T follicular helper cell (primary cell): ENCODE data around the gene OR8B4.
"Not testable (repeated sequence)": the region's sequence is repeated elsewhere in the genome, so short reads cannot be mapped to it uniquely, and the experiment has no call there.

Experiments
- DNase-seq: peaks from one replicate; pipeline ENCODE4 v3.0.0-alpha.2; 2020; ENCODE audit warnings: low read depth
- total RNA-seq, 2 experiments: gene quantifications; one replicate each; lab custom pipeline; 2026; lab: John Stamatoyannopoulos, UW

Gene OR8B4
- total RNA-seq: 0 reads per million in 2 experiments

- no peak for DNase-seq
Observed at GRCh38 chr11:124424384-124424921, at the start of gene OR8B4. OR8B4 (minus strand) TSS chr11:124424871; CDS start chr11:124424871, 0 bp downstream.

DNA sequence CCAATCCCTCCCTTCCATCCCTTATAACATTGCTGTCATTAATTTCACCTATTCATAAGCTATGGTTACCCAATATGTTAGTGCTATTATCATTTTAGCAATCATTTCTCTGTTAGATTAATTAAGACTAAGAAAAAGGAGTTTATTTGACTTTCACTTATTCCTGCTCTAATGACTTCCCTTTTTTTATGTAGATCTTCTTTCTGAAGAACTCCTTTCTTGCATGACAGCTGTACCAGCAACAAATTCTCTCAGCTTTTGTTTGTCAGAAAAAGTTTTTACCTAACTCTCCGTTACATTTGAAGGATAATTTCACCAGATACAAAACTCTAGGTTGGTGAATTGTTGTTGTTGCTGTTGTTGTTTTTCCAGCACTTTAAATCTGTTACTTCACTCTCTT lies 49.4 kb upstream of the OR8B4 start:
- DNase-seq: no peak

GRCh38 chr11:124473476-124473875 lies 48.8 kb upstream of the OR8B4 start:
- DNase-seq: no peak

GRCh38 chr11:124470561-124471227 lies 46.0 kb upstream of the OR8B4 start:
- DNase-seq: no peak

- DNase-seq: no peak
Observed at GRCh38 chr11:124467381-124467927, 42.8 kb upstream of the OR8B4 start.

GRCh38 chr11:124465368-124465767 lies 40.7 kb upstream of the OR8B4 start:
- DNase-seq: no peak

- DNase-seq: no peak
Observed at GRCh38 chr11:124463990-124464389, 39.3 kb upstream of the OR8B4 start.

DNA sequence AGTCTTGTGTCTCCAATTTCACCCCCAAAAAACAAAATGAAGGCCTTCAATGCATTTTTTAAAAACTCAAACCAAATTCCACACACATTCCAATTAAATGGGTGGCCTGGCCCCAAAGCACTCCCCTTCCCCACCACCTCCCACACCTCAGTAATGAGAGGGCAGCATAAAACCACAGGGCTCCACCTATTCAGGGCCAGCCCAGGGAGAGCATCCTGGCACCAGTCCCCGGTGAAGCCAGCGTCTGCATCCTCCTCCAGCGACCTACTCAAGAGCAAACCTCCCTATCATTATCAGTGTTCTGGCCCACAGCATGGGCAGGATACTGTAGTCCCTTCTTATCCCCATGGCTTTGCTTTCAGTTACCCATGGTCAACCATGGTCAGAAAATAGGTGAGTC lies 38.7 kb upstream of the OR8B4 start:
- no peak for DNase-seq

DNA sequence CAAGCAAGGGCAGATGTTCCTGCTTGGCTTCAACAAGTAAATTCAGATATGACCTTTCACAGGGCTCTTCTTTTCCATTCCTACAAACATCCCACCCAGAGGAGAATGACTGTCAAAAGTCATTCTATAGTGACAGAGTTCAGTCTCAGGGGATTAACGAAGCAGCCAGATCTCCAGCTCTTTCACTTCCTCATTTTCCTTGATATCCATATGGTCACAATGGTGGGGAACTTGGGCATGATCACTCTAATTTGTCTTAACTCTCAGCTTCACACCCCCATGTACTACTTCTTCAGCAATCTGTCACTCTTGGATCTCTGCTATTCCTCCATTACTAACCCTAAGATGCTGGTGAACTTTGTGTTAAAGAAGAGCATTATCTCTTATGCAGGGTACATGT lies 35.8 kb upstream of the OR8B4 start:
- DNase-seq: no peak

DNA sequence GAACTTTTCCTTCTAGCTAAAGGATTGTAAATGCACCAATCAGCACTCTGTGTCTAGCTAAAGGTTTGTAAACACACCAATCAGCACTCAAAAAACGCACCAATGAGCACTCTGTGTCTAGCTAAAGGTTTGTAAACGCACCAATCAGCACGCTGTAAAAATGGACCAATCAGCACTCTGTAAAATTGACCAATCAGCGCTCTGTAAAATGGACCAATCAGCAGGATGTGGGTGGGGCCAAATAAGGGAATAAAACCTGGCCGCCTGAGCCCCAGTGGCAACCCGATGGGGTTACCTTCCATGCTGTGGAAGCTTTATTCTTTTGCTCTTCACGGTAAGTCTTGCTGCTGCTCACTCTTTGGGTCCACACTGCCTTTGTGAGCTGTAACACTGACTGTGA lies 34.7 kb upstream of the OR8B4 start:
- not testable (repeated sequence) for DNase-seq

- no peak for DNase-seq
Observed at GRCh38 chr11:124454552-124454951, 29.9 kb upstream of the OR8B4 start.

DNA sequence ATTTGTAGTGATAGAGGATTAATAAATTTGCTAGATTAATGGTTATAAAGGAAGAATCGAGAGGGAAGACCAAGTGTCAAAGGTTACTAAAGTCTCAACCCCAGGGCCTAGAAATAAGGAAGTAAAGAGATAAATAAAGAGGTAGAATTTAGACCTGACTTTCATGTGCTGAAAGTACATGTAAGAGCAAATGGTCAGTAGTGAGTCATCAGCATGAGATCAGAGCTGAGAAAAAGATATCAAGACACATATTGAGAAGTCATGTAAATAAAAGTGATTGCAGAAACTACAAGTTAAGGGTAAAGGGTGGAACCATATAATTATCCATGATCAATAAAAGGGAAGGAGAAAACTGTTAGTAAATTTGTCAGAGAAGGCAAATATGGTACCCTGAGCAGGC lies 22.2 kb upstream of the OR8B4 start:
- DNase-seq: no peak

- no peak for DNase-seq
Observed at GRCh38 chr11:124445646-124446150, 21.0 kb upstream of the OR8B4 start, which contains the start of gene OR8B8. OR8B8 (minus strand) TSS chr11:124445696; CDS start chr11:124441085, 4,611 bp downstream.

- no peak for DNase-seq
Observed at GRCh38 chr11:124442847-124443246, 18.2 kb upstream of the OR8B4 start.

- DNase-seq: no peak
Observed at GRCh38 chr11:124442442-124442841, 17.8 kb upstream of the OR8B4 start.

DNA sequence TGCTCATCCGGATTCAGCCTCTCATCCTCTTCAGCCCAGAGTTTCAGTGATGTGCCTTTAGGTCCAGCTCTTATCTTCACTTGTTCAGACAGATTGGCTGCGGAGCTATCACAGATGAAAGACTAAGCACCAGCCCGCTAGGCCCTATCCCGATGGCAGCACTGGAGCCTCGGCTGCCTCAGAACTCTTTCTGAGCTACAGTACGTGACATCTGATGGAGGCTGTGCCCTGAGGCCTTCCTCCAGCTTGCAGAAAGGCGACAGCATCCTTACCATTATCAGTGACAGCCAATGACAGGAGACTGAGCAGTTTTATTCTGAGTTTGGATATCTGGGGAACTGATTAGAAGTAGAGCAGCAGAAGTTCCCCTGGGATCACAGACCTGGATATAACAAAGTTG lies 16.8 kb upstream of the OR8B4 start:
- DNase-seq: no peak

DNA sequence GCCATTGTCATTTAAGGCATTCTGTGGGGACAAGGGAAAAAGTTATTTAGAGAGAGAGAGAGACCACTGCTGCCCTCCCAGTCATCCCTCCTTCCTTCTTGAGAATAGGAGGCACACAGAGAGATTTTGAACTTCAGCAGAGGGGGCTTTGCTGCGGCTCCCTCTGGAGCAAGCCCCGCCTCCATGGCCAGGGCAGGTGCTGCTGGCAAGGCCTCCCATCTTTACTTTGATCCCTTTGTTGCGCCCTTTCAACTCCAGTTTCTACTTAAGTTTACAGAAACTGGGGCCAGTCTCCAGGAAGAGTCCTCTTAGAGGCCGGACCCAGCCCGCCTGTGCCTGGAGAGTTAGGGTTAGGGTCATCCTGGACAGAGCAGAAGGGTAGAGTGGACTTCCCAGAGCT lies 16.4 kb upstream of the OR8B4 start:
- DNase-seq: no peak

DNA sequence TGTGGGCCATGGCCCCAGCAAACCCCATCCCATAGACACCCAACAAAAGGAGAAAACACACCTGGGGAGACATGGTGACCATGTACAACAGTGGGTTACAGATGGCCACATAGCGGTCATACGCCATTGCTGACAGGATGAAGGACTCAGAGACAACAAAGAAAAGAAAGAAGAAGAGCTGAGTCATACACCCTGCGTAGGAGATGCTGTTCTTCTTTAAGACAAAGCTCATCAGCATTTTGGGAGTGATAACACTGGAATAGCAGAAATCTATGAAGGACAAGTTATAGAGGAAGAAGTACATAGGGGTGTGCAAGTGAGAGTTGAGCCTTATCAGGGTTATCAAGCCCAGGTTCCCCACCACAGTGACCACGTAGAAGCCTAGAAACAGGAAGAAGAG lies 15.9 kb upstream of the OR8B4 start:
- no peak for DNase-seq

GRCh38 chr11:124434699-124435098 lies 10.0 kb upstream of the OR8B4 start:
- DNase-seq: no peak

- no peak for DNase-seq
Observed at GRCh38 chr11:124429599-124429998, 4.9 kb upstream of the OR8B4 start.

DNA sequence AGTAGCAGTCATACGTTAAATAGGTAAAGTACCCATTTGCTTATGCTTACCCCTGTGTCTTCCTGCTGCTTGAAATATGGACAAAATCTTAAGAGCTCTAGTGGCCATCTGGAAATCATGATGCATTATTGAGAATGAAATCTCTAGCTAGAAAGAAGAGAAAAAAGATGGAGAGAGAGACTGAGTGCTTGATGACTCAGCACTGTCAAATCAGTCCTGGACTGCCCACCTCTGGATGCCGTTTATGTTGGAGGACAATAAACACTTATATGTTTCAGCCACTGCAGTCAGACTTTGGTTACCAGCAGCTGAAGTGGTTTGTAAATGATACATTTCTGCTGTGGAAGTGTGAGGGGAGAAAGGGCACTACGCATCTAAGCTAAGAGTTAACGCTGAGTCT lies 3.6 kb downstream of the OR8B4 start:
- no peak for DNase-seq

DNA sequence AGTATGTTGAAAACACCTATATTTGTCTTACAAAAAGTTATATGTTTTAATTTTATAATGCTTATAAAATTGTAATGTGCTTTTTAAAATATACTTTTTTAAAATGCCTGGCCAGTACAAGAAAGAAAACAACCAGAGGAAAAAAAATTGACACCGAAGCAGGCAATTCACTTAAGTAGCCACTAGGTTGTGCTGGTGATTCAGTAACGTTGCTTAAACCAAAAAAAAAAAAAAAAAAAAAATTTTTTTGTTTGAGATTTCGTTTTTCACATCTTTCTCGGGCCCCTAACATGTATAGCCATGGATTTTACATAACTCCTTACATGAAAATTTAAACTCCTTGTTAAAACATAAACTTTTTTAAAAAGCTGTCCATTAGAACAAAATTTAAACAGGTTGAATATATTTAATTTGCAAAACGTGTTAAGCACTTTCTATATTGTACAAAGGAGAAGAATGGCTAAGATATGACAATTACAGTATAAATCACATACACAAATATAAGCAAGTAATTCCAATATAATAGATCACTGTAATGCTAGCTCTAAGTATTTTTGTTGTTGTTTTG lies 9.2 kb downstream of the OR8B4 start:
- no peak for DNase-seq

- DNase-seq: no peak
Observed at GRCh38 chr11:124409906-124410305, 14.8 kb downstream of the OR8B4 start.
